GM12892 (cell line): ENCODE data around the gene SLC4A9.
"Not testable (repeated sequence)": the region's sequence is repeated elsewhere in the genome, so short reads cannot be mapped to it uniquely, and the experiment has no call there.

Source experiments
- DNase-seq: peaks from one replicate; pipeline ENCODE4 v3.0.0; 2011; ENCODE audit not compliant: insufficient read length
- FAIRE-seq: peaks from 2 replicates; lab custom pipeline; 2011; peaks lifted over from hg19 to GRCh38; lab: Jason Lieb, UNC
- POLR2A ChIP-seq: IDR thresholded peaks from 2 replicates; pipeline ENCODE4 v1.6.1; 2011; ENCODE audit warnings: low read depth, low read length, control low read depth
- POLR2AphosphoS5 ChIP-seq: IDR thresholded peaks from 2 replicates; pipeline ENCODE4 v1.6.1; 2011; ENCODE audit warnings: low read depth, low read length, control low read depth
- TAF1 ChIP-seq: IDR thresholded peaks from 2 replicates; pipeline ENCODE4 v1.6.1; 2011; ENCODE audit warnings: low read depth, mild to moderate bottlenecking, control low read depth, low read length, borderline replicate concordance

Gene SLC4A9

GRCh38 chr5:140408750-140409241, 48.8 kb downstream of the SLC4A9 start:
- FAIRE-seq = no peak
- no peak for DNase-seq
- TF ChIP-seq POLR2AphosphoS5 (no peak), TAF1 (no peak), POLR2A (no peak)

- FAIRE-seq = no peak
- TF ChIP-seq POLR2A (no peak), POLR2AphosphoS5 (no peak), TAF1 (no peak)
- DNase-seq = no peak
Observed at GRCh38 chr5:140413230-140413629, 53.2 kb downstream of the SLC4A9 start.

- no peak for FAIRE-seq
- DNase-seq = no peak
- TF ChIP-seq POLR2AphosphoS5 = no peak
- TF ChIP-seq POLR2A = no peak
- TF ChIP-seq TAF1 = no peak
Observed at GRCh38 chr5:140417235-140417634, 57.2 kb downstream of the SLC4A9 start.

GRCh38 chr5:140418862-140419520, 59.0 kb downstream of the SLC4A9 start:
- no peak for TF ChIP-seq POLR2A
- no peak for TF ChIP-seq TAF1
- no peak for DNase-seq
- no peak for FAIRE-seq

- no peak for TF ChIP-seq POLR2A
- TF ChIP-seq TAF1 = no peak
- TF ChIP-seq POLR2AphosphoS5 = no peak
- FAIRE-seq (no peak), DNase-seq (no peak)
Observed at GRCh38 chr5:140420226-140420570, 60.2 kb downstream of the SLC4A9 start.

- DNase-seq (no peak), FAIRE-seq (peak; percentile 48)
- TF ChIP-seq POLR2A (no peak), POLR2AphosphoS5 (no peak), TAF1 (no peak)
Observed at GRCh38 chr5:140420665-140421361, 60.8 kb downstream of the SLC4A9 start.

GRCh38 chr5:140421375-140421774, 61.4 kb downstream of the SLC4A9 start:
- DNase-seq, FAIRE-seq: not testable (repeated sequence)

GRCh38 chr5:140423609-140424008, 63.6 kb downstream of the SLC4A9 start:
- no peak for TF ChIP-seq POLR2AphosphoS5
- no peak for TF ChIP-seq POLR2A

GRCh38 chr5:140424135-140424534, 64.1 kb downstream of the SLC4A9 start:
- FAIRE-seq (no peak), DNase-seq (no peak)
- TF ChIP-seq POLR2AphosphoS5 = no peak
- TF ChIP-seq TAF1 = no peak
- no peak for TF ChIP-seq POLR2A

More at GRCh38 chr5:140423609-140424008, 63.6 kb downstream of the SLC4A9 start:
- FAIRE-seq = no peak
- no peak for DNase-seq
